ENCODE measurements around the gene SLC26A1.

SLC26A1 gene, protein sequence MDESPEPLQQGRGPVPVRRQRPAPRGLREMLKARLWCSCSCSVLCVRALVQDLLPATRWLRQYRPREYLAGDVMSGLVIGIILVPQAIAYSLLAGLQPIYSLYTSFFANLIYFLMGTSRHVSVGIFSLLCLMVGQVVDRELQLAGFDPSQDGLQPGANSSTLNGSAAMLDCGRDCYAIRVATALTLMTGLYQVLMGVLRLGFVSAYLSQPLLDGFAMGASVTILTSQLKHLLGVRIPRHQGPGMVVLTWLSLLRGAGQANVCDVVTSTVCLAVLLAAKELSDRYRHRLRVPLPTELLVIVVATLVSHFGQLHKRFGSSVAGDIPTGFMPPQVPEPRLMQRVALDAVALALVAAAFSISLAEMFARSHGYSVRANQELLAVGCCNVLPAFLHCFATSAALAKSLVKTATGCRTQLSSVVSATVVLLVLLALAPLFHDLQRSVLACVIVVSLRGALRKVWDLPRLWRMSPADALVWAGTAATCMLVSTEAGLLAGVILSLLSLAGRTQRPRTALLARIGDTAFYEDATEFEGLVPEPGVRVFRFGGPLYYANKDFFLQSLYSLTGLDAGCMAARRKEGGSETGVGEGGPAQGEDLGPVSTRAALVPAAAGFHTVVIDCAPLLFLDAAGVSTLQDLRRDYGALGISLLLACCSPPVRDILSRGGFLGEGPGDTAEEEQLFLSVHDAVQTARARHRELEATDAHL

DNA sequence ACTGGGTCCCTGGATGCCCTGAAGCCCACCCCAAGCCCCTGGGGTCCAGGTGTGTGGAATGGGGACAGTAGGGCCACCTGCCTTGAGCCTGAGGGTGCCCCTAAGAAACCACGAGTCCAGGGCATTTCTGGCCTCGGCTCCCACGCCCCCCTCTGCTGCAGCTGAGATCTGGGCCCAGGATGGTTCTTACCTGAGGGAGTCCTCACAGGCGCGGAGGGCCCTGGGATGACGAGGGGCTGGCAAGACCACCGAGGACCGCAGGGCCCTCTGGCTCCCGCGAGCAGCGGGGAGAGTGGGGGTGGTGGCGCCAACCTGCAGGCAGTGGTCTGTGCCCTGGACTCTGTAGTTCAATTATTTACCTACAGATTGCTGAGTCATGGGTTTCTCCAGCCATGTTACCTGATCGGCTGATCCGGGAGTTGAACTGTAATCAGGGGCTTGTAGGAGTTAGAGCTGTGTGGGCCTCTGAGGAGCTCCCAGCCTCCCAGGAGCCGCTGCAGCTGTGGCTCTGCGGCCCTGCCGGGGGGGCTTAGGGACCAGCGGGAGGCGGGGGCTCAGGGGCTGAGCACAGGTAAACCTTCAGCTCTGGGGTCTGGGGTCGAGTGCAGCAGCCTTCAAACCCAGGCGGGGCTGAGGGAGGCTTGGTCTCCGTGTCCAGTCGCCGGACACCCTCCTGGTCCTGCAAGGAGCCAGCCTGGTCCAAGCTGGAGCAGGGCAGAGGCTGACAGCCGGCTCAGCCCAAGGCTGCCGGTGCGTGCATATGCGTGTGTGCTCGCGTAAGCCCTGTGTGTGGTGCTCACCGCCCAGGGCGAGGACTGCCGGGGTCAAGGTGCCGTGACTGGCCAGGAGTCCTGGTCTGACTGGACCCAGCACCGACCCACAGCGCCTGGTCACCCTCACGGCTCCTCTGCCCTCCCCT lies at the start of gene SLC26A1:
Gene SLC26A1, minus strand, starts transcription at position 294 of the 919 bp plus-strand sequence. CDS start 1,701 bp downstream, outside the sequence.
- peak; percentile 12 for DNase-seq

DNA sequence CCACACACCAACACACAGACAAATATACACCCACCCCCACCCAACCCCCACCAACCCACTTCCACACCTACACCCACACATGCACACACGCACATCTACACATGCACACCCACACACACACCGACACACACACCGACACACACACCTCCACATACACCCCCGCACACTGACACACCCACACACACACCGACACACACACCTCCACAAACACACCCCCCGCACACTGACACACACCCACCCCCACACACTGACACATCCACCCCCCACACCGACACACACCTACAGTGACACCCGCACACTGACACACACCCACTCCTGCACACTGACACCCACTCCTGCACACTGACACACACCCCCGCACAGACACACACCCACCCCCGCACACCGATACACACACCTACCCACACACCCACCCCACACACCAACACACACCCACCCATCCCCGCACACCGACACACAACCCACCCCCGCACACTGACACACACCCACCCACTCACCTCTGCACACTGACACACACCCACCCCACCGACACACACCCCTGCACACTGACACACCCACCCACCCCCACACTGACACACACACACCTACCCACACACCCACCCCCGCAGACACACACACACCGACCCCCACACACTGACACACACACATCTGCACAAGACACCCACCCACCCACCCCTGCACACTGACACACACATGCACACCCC lies 49.3 kb upstream of the SLC26A1 start:
- no peak for DNase-seq

DNA sequence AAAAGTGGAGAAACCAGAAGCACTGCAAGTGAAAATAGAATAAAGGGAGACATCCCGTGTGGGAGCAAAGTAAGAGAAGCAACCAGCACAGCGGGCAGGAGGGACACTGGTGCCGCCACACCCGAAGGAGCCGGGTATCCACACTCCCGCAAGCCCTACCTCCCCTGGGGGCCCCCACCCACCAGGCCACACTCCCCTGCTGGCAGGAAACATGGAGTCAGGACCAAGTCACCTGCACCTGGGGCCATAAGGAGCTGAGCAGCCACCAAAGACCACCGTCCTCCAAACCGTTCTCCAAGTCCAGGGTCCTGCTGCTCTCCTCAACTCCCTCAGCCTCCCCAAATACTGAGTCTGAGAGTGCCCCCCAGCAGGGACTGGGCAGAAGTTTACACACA lies 48.7 kb upstream of the SLC26A1 start:
- DNase-seq = no peak

DNA sequence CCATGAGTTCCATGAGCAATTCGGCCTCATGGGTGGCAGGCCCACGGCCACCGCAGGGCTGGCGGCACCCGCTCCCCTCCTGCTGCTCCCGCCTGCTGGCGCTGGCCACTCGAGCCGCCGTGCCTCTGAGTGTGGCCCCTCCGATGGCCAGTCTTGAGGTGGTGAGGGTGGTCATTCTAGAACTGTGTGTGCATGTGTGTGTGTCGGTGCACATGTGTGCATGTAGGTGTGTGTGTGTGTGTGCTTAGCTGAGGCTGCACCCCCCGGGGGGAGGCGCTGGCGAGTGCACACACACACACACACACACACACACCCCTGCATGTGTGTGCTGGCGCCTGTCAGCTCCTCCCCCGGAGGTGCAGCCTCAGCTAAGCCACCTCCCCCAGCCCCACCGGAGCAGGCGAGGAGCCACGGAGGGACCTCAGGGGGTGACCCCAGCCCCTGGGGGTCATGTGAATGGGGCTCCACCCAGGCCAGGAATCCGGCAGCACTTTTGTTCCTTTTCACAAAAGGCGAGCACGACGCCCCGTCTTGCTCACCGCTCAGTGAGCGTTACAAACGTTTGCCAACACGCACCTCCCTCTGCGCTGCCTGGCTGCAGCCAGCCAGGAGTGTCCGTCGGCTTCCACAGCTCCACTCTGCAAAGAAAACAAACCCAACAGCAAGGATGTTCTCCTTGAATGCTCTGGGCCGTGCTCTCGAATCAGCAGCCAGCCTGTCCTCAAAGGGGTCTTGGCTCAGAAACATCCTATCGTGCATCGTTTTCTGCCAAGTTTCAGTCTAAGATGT lies 48.1 kb upstream of the SLC26A1 start:
- DNase-seq = no peak

DNA sequence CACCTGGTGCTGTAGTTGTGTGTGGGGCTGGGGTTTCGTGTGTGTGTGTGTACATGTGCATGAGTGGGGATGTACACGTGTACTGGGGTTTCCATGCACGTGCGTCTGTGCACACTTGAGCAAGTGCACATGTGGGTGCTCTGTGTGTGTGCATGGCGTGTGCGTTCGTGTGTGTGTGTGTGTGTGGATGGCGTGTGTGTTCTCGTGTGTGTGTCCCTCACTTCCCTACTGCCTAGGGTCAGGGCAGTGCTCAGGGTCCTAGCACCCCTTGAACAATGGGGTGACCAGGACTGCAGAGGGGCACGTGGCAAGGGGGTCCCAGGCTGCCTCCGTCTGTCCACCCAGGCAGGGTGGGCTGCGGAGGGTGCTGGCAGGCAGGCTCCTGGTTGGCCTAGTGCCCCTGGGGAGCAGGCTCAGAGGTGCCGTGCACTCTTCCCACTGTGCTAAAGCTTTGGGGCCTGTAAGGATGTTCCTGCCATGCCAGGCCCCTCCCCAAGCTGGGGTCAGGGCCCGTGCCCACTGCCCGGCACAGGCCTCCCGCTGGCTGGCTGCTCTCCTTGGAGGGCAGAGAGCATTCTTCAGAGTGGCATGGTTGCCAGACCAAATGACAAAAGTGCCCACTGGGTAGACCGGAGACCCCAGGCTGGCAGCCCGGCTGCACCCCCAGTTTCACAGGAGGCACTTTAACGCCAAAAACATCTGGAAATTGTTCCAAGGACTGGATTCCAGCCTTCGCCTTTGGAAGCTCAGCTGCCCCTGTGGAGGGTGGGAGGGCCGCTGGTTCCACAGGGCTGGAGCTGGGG lies 47.3 kb upstream of the SLC26A1 start:
- DNase-seq = no peak

DNA sequence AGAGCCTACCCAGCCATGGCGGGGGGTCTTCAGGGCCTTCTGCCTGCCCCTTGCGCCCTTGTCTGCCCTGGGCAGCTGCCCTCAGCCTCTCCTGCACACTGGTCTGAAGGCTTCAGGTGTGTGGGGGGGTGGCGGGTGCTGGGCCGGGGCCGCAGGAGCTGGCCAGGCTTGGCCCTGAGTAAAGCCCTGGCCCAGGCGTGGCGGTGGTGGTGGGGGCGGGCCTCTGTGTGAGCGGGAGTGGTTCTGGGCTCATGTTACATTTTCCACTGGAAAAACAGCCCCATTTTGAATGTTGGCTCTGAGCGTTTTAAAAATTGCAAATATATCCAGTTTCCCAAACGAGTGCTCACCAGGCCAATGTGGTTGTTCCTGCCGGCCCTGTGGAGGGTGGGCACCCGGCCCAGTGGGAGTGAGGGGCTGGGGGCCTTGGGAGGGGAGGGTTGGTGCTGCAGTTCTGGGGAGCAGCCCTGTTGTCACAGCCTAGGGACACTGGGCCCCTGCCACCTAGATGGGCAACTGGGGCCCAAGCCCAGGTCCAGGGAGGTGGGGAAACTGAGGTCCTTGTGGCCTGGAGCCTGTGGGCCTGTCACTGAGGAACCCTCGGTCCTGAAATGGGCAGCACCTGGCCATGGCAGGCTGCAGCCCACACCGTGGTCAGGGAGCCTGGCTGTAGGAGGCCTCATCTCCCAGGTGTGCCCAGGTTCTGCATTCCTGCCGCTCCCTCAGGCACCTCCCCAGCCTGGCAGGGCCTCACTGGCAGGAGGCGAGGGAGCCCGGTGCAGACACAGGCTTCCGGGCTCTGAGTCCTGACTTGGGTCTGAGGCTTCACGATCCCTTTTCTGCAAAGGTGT lies 46.5 kb upstream of the SLC26A1 start:
- DNase-seq = no peak

DNA sequence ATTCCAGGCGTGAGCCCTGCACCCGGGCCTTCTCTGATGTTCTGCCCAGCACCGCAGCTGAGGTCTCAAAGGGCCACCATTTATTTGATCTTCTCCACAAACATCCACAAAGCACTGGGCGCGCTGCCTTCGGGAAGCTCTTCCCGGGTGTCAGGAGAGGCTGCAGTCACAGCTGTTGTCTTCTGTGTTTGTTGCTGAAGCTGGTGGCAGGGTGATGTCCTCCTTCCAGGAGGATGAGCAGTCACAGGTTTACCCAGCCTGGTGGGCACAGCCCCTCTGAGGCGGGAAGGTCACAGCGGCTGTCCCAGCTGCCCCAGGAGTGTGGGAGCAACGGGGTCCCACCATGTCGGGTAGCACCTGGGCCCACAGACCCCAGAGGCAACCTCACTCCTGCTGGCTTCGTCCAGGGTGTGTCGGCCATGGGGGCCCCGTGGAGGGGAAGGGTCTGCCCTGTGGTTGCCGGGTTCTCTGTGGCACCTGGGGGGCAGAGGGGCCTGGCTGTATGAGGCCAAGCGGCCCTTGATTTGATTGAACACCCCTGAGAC lies 45.8 kb upstream of the SLC26A1 start:
- no peak for DNase-seq

DNA sequence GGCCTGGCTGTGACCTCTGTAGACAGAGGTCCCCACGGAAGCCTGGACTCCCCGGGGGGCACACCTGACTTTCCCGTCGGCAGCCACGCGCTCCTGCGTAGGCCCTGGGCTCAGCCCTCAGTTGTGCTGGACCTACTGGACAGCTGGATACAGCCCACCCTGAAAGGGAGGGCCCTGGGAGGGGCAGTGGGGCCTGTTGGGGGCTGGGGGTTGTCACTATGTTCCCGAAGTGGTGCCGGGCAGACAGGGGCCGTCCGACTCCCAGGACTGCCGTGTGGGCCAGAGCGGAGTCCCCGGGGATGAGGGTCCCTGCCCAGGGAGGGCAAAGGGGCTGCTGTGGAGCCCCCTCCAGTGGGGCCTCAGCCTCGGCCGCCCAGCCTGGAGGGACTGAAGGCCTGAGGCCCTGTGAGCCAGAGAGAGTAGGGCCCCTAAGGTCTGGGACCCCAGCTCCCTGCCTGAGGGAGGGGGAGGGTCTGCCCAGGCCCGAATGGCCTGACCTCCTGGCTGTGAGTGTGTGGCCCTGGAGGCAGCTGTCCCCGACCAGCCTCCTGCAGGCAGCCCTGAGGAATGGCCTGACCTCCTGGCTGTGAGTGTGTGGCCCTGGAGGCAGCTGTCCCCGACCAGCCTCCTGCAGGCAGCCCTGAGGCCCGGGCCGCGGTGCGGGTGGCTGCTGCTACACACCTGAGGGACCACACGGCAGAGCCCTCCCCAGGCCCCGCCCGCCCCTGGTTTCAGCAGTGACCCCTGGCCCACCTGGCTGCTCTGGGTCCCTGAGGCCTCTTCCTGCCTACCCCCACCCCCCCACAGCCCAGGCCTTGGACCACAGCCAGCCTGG lies 44.0 kb upstream of the SLC26A1 start:
- no peak for DNase-seq

DNA sequence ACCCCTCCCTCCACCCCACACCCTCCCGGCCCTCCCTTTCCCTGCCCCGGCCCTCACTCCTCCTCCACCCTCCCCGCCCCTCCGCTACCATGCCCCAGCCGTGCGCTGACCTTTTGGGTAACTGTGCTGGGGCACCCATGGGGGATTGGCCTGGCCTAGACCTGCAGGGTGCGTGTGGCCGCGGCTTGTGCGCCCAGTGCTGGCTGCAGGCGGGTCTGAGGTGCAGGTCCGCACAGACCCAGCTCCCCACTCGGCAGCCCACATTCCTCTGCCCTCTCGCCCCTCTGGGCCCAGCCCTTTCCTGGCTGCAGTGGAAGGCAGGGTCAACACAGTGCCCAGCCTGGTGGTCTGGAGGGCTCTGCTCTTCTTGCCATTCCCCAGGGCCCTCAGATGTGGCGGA lies 42.9 kb upstream of the SLC26A1 start:
- no peak for DNase-seq

DNA sequence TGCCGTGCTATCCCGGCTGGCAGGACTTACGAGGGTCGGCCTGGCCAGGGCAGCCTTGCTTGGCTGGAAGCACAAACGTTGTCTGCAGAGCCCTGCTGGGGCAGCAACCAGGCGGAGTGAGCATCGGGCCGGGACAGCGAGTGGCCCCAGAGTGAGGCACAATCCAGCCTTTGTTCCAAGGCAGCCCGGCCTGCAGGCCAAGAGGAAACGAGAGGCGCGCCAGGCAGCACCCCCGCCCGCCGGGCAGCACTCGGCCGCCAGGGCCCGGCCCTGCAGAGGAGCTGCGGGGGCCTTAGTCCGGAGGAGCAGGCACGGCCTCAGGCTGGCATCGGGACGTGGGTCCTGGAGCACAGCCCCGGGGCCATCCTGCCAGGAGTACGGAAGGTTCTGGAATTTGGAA lies 42.3 kb upstream of the SLC26A1 start:
- DNase-seq = no peak

DNA sequence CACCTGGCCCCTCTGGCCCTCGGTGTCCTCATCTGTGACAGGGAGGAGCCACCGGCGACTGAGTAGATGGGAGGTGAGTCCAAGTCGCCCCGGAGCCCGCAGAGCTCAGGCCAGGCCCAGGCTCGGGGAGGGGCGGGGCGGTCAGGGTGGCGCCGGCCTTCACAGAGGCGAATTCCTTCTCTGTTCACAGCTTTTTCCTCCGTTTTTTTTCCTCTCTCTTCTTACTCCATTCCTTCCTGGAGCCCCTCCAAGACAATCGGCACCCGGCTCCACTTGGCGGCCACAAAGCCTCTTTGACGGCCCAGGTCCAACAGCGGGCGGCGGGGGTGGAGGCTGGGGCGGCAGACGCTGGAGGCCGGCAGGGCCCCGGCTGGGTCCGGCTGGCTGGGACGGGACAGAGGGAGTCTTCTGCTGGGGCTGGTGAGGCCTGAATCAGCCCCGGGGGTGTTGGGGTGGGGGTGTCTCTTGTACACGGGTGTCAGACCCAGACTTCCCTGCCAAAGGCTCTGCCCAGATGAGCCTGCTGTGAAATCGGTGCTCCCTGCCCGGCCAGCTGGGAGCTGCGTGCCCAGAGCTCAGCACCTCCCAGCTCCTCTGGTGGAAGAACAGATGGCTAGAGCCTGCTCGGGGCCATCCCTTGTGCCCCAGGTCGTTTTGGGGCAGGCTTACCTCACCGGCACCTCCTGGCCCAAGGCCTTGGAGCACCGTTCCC lies 40.8 kb upstream of the SLC26A1 start:
- DNase-seq = no peak

DNA sequence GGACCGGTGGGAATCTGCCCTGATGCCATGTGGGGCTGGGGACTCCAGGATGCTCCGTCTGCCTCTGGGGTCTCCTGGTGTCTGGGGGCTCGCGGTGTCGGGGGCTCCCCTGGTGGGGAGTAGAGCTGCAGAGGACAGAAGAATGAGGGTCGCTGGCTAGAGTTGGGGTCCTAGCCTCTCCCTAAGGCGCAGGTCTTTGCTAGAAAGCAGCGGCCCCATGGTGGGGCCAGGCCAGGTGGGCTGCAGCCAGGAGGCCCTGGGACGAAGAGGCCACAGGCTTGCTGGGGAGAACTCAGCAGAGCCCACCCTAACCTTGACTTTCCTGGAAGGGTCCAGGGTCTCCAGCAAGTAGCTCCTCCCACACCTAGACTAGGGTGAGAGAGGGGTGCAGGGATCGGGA lies 39.7 kb upstream of the SLC26A1 start:
- no peak for DNase-seq

DNA sequence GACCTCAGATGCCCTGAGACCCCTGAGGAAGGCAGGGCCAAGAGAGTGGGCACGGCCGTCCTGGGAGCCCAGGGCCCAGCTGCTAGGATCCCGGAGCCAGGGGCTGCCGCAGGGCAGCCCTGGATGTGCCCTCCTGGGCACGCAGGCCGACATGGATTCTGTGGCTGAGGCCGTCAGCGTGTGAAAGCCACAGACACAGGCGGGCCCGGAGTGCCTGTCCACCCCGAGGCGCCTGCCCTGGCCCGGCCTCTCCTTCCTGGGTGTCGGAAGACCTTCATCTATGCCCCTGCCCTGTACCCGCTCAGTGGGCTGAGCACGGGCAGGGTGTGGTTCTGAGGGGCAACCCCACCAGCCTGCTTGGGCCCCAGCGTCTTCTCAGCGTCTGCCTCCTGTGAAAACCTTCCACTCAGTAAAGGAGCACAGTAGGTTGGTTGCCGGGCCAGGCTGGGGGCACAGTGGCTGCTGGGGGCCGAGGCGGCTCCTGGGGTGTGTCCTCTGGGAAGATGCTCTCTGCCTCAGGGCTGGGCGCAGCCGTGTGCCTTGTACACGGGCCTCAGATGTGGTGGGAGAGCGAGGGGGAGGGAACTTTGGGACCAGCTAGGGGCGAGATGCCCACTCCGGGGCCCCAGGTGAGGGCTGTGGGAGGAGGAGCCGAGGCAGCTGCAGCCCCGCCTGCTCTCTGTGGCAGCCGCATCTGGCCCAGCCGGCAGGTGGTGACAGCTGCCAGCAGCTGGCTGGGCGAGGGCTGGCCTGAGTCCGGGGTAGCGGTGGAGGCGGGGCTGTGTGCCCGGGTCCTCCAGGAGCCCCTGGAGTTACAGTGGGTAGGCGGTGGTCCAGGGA lies 39.0 kb upstream of the SLC26A1 start:
- no peak for DNase-seq

DNA sequence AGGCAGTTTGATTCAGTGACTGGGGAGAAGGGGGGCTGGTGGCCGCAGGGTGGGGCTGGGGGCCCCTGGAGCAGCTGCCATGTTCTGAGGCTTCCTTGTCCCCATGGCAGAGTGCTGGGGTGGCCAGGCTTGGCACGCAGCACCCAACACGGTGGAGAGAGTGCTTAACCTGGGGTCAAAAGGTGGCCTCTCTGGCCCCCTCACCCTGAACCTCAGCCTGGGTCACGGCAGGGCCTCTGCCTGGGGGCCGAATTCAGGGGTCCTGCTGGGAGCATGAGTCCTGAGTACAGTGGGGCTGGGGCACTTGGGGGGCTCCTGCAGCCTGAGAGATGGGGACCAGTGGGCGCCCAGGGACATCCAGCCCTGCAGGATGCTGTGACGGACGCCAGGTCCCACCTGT lies 38.1 kb upstream of the SLC26A1 start:
- DNase-seq = no peak

DNA sequence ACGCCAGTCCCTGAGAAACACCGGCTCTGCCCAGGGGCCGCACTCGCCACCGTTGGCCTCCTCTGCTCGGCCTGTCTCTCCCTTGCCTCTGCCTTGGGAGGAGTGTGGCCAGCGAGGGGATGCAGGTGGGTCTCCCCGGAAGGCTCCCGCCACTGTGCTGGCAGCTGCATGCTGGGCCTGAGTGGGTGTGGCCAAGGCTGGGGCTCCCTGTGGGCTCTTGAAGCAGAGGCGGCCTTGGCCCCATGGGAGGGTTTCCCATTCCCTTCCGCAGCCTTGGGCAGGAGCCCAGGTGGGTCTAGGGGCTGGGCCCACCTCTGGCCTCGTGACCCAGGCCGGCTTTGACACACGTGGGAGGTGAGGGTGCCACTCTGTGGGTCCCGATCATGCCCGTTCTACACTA lies 37.4 kb upstream of the SLC26A1 start:
- no peak for DNase-seq

DNA sequence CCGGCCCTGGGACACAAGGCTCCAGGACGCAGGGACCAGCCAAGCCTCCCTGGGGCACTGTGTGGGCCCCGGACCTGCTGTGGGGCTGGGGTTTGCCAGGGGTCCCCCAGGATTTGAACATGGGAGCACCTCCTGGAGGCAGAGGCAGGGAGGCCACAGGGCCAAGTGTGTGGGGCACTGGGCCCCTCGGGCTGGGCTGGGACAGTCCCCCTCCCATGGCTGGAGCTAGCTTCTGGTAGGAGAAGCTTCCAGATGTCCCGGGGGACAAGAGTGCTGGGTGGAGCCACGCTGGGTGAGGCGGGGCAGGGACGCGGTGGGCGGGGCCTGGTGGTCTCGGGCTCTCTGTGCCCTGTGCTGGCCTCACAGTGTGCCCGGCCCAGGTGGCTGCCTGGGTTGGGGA lies 36.8 kb upstream of the SLC26A1 start:
- no peak for DNase-seq

DNA sequence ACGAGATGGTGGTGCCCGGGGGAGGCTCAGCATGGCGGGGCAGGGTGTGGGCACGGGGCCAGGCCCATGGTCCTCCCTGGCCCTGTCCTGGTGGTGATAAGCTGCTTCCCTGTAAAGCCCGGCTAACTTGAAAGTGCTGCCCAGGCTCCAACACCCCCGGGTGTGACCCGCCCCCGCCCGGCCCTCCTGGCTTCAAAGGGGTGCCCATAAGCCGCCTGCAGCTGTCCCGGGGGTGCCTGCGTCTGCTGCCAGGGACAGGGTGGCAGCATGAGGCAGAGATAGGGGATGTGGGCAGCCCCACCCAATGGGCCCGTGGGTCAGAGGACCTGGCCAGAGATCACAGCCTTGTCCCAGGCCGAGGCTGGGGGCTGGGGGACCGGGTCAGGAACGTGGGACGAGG lies 36.3 kb upstream of the SLC26A1 start:
- no peak for DNase-seq
